Glutamatergic neuron (in vitro differentiated cells): ENCODE data around the gene PPP1R15A. TPM values are rescaled to one million over a fixed set of nuclear protein-coding genes. Genes with fewer than 3 reads are reported as not detected.
"Not testable (repeated sequence)": the region's sequence is repeated elsewhere in the genome, so short reads cannot be mapped to it uniquely, and the experiment has no call there.

Source experiments
- DNase-seq: peaks from one replicate; pipeline ENCODE4 v3.0.0; 2022
- H3K27ac Mint-ChIP-seq: one replicate; pipeline ENCODE4 v1.8.0; 2020; ENCODE audit warnings: mild to moderate bottlenecking, mixed read lengths, inconsistent platforms; ENCODE audit not compliant: unreplicated experiment
- H3K27me3 Mint-ChIP-seq: one replicate; pipeline ENCODE4 v1.8.0; 2020; ENCODE audit warnings: mild to moderate bottlenecking, moderate library complexity, mixed read lengths, inconsistent platforms; ENCODE audit not compliant: unreplicated experiment
- H3K36me3 Mint-ChIP-seq: one replicate; pipeline ENCODE4 v1.8.0; 2020; ENCODE audit warnings: mild to moderate bottlenecking, mixed read lengths, inconsistent platforms; ENCODE audit not compliant: unreplicated experiment
- H3K4me1 Mint-ChIP-seq: one replicate; pipeline ENCODE4 v1.8.0; 2020; ENCODE audit warnings: mild to moderate bottlenecking, low read depth, mixed read lengths, inconsistent platforms; ENCODE audit not compliant: unreplicated experiment
- H3K4me3 Mint-ChIP-seq: one replicate; pipeline ENCODE4 v1.8.0; 2020; ENCODE audit warnings: mild to moderate bottlenecking, mixed read lengths, inconsistent platforms; ENCODE audit not compliant: unreplicated experiment
- H3K9me3 Mint-ChIP-seq: one replicate; pipeline ENCODE4 v1.8.0; 2020; ENCODE audit warnings: mild to moderate bottlenecking, moderate library complexity, mixed read lengths, inconsistent platforms; ENCODE audit not compliant: unreplicated experiment
- total RNA-seq: library from RNA; stranded (reverse); fragmentation: NEBNext Ultra II Directional; extraction: Animal tissue kit (Norgen Biotek cat#: 25700); gene quantifications from one replicate; pipeline ENCODE4 v1.2.1, GENCODE V29; 2021; ENCODE audit not compliant: unreplicated experiment
- TF ChIP-seq, protein P1 (sequence below): fragments of 200-600 bp; sonication (generic); IDR thresholded peaks from one replicate; pipeline ENCODE4 v1.5.0; 2021; ENCODE audit not compliant: partially characterized antibody, unreplicated experiment

PPP1R15A gene
- total RNA-seq, 1 donor from 2014 or later, result 106 TPM

DNA sequence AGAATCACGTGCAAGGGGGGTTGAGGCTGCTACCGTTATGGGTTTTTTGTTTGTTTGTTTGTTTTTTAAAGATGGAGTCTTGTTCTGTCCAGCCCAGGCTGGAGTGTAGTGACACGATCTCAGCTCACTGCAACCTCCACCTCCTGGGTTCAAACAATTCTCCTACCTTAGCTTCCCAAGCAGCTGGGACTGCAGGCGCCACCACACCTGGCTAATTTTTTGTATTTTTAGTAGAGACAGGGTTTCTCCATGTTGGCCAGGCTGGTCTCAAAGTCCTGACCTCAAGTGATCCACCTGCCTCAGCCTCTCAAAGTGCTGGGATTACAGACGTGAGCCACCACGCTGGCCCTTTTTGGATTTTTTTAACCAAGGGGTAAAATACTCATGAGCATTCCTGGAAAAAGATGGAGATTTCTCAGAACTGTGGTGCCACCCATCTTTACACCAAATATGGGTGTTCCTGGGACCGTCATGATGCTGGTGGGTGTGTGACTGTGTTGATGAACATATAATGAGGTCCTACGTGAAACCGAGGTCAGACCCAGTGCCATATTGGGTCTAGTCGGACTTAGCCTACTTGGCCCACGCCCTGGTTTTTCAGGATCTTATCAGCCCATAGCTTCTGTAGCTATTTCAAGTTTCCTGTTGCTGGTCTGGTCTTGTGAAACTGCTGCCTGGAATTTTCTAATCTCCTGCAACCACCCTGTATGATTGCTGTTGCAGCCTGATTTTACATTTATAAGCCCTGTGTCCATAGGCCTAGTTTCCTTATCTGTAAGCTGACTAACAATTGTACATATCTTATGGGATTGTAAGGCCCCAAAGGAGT, 6.2 kb downstream of the PPP1R15A start:
- H3K9me3 Mint-ChIP-seq, result peaks cover 15% of the 10 kb centered on the region
- no peak for DNase-seq
- H3K36me3 Mint-ChIP-seq, result peaks cover 24% of the 10 kb centered on the region
- no peak overlapping the region for H3K27ac Mint-ChIP-seq
- TF ChIP-seq, protein P1, sequence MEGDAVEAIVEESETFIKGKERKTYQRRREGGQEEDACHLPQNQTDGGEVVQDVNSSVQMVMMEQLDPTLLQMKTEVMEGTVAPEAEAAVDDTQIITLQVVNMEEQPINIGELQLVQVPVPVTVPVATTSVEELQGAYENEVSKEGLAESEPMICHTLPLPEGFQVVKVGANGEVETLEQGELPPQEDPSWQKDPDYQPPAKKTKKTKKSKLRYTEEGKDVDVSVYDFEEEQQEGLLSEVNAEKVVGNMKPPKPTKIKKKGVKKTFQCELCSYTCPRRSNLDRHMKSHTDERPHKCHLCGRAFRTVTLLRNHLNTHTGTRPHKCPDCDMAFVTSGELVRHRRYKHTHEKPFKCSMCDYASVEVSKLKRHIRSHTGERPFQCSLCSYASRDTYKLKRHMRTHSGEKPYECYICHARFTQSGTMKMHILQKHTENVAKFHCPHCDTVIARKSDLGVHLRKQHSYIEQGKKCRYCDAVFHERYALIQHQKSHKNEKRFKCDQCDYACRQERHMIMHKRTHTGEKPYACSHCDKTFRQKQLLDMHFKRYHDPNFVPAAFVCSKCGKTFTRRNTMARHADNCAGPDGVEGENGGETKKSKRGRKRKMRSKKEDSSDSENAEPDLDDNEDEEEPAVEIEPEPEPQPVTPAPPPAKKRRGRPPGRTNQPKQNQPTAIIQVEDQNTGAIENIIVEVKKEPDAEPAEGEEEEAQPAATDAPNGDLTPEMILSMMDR, result no peak
- peaks cover 6% of the 10 kb centered on the region for H3K27me3 Mint-ChIP-seq
- no peak overlapping the region for H3K4me3 Mint-ChIP-seq
- peaks cover 16% of the 10 kb centered on the region for H3K4me1 Mint-ChIP-seq

DNA sequence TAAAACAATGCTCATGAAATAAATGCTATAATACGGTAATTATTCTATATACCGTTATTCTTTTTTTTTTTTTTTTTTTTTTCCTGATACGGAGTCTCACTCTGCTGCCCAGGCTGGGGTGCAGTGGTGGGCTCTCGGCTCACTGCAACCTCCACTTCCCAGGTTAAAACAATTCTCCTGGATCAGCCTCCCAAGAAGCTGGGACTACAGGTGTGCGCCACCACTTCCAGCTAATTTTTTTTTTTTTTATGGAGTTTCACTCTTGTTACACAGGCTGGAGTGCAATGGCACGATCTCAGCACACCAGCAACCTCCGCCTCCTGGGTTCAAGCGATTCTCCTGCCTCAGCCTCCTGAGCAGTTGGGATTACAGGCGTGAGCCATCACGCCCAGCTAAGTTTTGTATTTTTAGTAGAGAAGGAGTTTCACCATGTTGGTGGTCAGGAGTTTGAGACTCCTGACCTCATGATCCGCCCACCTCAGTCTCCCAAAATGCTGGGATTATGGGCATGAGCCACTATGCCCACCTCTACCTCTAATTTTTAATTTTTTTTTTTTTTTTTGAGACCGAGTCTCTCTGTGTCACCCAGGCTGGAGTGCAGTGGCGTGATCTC, 6.9 kb downstream of the PPP1R15A start:
- peaks cover 8% of the 10 kb centered on the region for H3K9me3 Mint-ChIP-seq
- TF ChIP-seq, protein P1, result no peak
- H3K27ac Mint-ChIP-seq, result no peak overlapping the region
- H3K36me3 Mint-ChIP-seq, result peaks cover 16% of the 10 kb centered on the region
- H3K4me1 Mint-ChIP-seq, result peaks cover 8% of the 10 kb centered on the region
- no peak overlapping the region for H3K4me3 Mint-ChIP-seq
- peaks cover 6% of the 10 kb centered on the region for H3K27me3 Mint-ChIP-seq
- no peak for DNase-seq

DNA sequence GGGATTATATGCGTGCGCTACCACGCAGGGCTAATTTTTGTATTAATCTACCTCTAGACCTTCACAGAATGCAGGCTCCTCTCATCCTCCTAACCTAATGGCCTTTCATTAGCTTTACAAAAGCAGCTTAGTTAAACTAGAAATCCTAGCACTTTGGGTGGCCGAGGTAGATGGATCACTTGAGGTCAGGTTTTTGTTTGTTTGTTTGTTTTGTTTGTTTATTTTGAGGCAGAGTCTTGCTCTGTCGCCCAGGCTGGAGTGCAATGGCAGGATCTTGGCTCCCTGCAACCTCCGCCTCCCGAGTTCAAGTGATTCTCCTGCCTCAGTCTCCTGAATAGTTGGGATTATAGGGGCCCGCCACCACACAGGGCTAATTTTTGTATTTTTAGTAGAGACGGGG, 7.5 kb downstream of the PPP1R15A start:
- H3K9me3 Mint-ChIP-seq, DNase-seq, H3K4me3 Mint-ChIP-seq, H3K4me1 Mint-ChIP-seq, H3K27me3 Mint-ChIP-seq, H3K27ac Mint-ChIP-seq: not testable (repeated sequence)
- peaks cover 13% of the 10 kb centered on the region for H3K36me3 Mint-ChIP-seq

DNA sequence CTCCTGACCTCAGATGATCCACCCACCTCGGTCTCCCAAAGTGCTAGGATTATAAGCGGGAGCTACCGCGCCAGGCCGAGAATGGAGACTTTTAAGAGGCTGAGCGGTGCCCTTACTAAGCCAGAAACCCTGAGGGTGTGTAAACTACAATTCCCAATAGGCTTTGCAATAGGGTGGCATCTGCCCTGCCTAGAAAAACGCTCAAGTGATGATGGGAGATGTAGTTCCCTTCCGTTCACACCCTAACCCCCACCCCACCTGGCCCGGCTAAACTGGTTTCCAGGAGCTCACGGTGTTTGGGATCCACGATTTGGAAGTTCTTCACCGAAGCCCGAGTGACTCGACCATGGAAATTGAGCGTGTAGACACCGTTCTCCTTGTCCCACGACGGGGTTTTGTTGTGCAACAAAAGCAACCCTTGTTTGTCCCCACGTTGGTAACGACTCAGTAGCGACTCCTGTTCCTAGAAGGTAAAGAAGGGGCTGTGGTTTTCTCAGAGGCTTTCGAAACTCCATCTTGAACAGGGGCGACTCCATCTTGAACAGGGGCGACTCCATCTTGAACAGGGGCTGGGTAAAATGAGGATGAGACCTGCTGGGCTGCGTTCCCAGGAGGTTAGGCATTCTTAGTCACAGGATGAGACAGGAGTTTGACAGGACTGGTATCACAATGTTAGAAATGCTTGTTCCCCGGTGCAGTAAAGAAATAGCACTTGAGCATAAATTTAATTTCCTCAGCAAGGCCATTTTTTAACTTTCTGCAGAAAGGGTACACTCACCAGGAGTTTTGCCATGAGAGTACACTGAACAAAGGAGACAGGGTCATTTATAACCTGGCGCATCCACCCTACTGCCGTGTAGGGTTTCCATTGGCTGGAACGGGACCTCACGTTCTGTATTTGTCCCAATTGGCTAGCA, 9.8 kb downstream of the PPP1R15A start:
- no peaks in the 10 kb centered on the region for H3K4me1 Mint-ChIP-seq
- peaks cover 8% of the 10 kb centered on the region for H3K36me3 Mint-ChIP-seq
- TF ChIP-seq, protein P1, result no peak
- DNase-seq, result no peak
- no peak overlapping the region for H3K27ac Mint-ChIP-seq
- H3K27me3 Mint-ChIP-seq, result peaks cover 2% of the 10 kb centered on the region
- no peak overlapping the region for H3K4me3 Mint-ChIP-seq
- H3K9me3 Mint-ChIP-seq, result peaks cover 7% of the 10 kb centered on the region

DNA sequence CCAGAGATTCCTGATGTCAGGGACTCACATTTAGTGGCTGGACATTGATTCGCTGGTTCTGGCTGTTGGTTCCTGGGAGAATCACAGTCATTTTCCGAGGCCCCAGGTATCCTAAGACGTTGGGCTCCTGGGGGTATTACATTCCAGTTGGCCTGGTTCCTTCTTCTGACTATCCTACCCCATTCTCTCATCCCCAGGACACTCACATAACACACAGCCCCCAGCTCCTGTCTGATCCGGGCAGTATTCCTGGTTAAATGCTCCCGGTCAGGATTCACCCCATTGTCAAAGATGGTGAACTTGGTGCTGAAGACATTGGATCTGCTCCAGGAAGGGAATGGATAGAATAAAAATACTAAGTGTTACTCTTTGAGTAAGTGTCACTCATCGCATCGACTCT, 11.5 kb downstream of the PPP1R15A start:
- Mint-ChIP-seq H3K4me1 (no peaks in the 10 kb centered on the region), H3K9me3 (peaks cover 5% of the 10 kb centered on the region)
- TF ChIP-seq, protein P1, result no peak

More for the DNA sequence above, 11.5 kb downstream of the PPP1R15A start:
- peaks cover 2% of the 10 kb centered on the region for H3K27me3 Mint-ChIP-seq
- H3K4me3 Mint-ChIP-seq, result no peak overlapping the region
- H3K27ac Mint-ChIP-seq, result no peak overlapping the region
- peaks cover 8% of the 10 kb centered on the region for H3K36me3 Mint-ChIP-seq
- DNase-seq, result no peak
